Measurements from ENCODE around the gene DNAAF1.

DNA sequence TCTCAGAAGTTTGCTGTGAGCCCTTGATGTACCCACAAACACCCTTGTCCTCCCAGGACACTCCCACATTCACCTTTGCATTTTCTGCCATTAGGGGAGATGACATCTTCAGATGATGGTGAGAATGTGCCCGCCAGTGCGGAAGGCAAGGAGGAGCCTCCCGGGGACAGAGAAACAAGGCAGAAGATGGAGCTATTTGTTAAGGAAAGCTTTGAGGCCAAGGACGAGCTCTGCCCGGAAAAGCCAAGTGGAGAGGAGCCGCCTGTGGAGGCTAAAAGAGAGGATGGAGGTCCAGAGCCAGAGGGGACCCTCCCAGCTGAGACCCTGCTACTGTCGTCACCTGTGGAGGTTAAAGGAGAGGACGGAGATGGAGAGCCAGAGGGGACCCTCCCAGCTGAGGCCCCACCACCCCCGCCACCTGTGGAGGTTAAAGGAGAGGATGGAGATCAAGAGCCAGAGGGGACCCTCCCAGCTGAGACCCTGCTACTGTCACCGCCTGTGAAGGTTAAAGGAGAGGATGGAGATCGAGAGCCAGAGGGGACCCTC, 24.7 kb downstream of the DNAAF1 start:
- TF ChIP-seq, protein P1, sequence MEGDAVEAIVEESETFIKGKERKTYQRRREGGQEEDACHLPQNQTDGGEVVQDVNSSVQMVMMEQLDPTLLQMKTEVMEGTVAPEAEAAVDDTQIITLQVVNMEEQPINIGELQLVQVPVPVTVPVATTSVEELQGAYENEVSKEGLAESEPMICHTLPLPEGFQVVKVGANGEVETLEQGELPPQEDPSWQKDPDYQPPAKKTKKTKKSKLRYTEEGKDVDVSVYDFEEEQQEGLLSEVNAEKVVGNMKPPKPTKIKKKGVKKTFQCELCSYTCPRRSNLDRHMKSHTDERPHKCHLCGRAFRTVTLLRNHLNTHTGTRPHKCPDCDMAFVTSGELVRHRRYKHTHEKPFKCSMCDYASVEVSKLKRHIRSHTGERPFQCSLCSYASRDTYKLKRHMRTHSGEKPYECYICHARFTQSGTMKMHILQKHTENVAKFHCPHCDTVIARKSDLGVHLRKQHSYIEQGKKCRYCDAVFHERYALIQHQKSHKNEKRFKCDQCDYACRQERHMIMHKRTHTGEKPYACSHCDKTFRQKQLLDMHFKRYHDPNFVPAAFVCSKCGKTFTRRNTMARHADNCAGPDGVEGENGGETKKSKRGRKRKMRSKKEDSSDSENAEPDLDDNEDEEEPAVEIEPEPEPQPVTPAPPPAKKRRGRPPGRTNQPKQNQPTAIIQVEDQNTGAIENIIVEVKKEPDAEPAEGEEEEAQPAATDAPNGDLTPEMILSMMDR (IDR thresholded peaks at IDR 0.05), result no peak
- no peak for TF ChIP-seq EZH2phosphoT487 (IDR thresholded peaks at IDR 0.05)
- no peak for TF ChIP-seq EZH2 (IDR thresholded peaks at IDR 0.05)
